Body of pancreas (tissue), 4 donors: ENCODE measurements around the gene PLCB1.

ENCODE experiments used
- CTCF ChIP-seq, 7 experiments: fragments of 450-650 bp in 4 of 7; fragments of 200-600 bp in 3 of 7; sonication (generic) in 3 of 7; IDR thresholded peaks; one replicate each; pipeline ENCODE4 v1.5.1; 2016 to 2019; ENCODE audit warnings: antibody characterized with exemption in 7 of 7
- POLR2A ChIP-seq, 3 donors: fragments of 450-650 bp; IDR thresholded peaks; one replicate each; pipeline ENCODE4 v1.6.1; 2016; ENCODE audit warnings: antibody characterized with exemption in 3 of 3, mild to moderate bottlenecking in 2 of 3

GRCh38 chr20:8353512-8353911 lies 221.4 kb downstream of the PLCB1 start:
- TF ChIP-seq POLR2A (IDR thresholded peaks at IDR 0.05) (no peak), CTCF (IDR thresholded peaks at IDR 0.05) (no peak)
